Erythroblast (primary cell): ENCODE results near the gene SLC29A2.

ENCODE experiments used
- DNase-seq, 2 experiments: peaks; one replicate each; lab custom pipeline; 2025; lab: John Stamatoyannopoulos, UW
- GATA1 ChIP-seq: IDR thresholded peaks from 2 replicates; pipeline ENCODE4 v1.6.1; 2011; ENCODE audit warnings: low read depth, mild to moderate bottlenecking, control low read depth, low read length, moderate library complexity
- POLR2A ChIP-seq: IDR thresholded peaks from 2 replicates; pipeline ENCODE4 v1.6.1; 2011; ENCODE audit warnings: mild to moderate bottlenecking, low read length

Gene SLC29A2

DNA sequence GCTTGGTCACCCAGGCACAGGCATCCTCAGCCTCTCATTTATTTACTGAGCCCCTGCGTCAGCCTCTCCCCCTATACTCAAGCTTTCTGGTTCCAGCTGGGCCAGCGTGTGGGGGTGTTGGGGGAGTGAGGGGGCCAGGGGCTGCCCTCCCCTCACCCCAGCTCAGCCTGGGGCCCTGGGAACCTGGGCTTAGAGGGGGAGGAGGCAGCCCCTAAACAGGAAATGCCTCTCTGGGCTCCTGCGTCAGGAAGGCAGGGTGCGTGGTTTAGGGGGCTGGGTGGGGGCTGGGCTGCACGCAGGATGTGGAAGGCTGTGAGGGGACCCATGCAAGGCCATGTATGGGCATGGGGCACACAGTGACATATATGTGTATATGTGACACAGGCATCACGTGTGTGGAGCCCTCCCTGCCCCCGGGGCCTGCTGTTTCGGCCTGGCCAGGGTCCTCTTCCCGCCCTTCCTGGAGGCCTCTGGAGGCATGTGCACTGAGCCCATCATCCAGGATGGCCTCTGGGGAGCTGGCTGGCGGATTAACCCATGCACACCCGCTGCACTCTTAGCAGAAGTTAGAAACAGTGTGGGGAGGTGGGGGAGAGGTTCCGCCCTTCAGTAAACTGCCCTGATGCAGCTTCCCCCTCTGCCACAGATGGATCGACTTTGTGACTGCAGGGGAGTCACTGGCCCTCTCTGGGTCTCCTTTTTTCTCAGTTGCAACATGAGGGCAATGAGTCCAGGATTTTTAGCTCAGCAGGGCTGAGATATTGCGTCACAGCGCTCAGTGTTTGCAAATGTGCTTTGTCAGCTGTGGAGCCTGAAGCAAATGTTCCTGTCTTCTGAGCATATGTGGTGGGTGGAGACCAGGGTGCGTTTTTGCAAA lies 53.6 kb downstream of the SLC29A2 start:
- no peak for TF ChIP-seq GATA1
- no peak for TF ChIP-seq POLR2A
- peak in 1 of 2 experiments; percentile 50 for DNase-seq

DNA sequence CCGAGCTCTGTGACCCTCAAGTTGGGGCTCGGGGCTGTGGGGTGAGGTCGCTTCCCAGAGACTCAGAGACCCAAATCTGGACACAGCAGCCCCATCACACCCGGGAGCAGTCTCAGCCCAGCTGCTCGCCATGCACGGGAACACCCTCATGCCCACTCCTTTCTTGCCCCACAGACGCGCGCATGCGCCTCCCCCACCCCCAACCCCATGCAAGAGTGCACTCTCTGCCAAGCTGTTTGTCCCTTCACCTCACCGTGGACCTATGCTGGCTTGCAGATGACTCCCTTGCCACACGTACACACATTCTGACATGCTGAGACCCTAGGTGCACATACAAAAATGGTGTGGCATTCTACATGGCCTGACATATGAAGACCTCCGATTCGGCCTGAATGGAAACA lies 54.2 kb downstream of the SLC29A2 start:
- DNase-seq, result no peak
- TF ChIP-seq GATA1 (no peak), POLR2A (no peak)

DNA sequence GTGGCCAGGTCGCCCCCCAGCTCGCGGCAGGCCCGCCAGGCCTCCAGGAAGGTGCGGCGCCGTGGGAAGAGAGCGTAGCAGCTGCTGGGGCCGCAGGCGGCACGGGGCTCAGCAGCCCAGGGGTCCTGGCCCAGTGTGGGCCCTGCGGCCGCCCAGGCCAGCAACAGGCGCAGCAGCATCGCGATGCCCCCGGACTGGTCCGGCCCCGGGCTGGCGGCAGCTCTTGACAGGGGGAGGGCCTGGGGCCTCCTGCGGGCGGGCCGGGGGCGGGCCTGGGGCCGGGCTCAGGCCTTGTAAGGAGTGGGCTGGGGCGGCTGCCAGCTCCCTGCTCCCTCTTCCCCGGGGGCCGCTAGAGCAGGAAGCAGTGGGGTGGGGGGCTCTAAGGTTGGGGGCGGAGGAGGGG lies 54.7 kb downstream of the SLC29A2 start, which contains the start of gene CD248:
CD248 (minus strand) TSS at position 196 of the 403 bp plus-strand sequence; CDS start at position 179, 17 bp downstream.
- no peak for DNase-seq
- TF ChIP-seq POLR2A, result no peak
- TF ChIP-seq GATA1, result no peak

DNA sequence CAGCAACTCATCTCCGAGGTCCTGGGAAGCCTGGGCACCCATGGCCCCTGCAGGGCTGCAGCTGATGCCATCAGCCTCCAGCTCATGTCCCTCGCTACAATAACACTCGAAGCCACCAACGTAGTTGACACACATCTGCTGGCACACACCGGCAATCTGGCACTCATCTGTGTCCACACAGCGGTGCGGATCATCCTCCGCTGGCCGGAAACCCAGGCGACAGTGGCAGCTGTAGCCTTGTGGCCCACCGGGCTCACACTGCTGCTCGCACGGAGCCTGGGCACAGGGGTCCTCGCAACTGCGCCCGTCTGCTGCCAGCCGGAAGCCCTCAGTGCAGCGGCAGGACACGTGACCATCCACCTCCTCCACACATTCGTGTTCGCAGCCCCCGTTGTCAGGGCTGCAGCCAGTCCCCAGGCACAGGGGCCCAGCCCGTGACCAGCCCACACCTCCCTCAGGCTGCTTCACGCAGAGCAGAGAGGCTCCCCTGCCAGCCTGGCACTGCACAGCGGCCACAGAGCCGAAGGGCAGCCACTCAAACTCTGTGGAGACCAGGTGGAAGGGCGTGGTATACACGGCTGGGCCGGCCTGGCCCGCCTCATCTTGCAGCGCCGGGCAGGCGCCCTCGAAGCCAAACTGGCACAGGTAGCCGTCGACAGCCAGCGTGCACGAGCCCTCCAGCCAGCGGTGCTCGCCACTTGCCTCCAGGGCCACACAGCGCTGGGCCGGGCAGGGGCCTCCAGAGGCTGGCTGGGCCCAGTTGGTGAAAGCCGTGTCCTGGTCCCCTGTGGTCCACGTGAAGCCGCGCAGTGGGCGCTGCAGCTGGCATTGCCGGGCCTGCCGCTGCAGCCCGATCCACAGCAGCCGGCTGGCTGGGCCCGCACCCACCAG lies 55.4 kb downstream of the SLC29A2 start:
- TF ChIP-seq GATA1 (no peak), POLR2A (no peak)
- no peak for DNase-seq

DNA sequence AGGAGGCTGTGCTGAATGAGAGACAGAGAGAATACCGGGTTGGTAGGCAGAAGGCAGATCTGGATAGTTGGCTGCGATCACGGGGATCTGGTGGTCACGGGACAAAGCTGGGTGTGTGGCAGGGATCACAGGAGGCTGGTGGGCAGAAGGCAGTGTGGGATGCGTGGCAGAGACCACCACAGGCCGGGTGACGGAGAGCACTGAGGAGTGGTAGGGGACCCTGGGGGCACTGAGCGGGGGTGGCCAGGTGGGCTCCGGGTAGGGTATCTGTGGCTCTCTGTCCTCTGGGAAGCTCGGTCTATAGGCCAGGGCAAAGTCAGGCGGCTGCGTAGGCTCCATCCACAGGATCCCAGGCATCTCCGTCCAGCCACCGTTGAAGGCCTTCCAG lies 56.1 kb downstream of the SLC29A2 start:
- TF ChIP-seq POLR2A (no peak), GATA1 (no peak)
- DNase-seq, result no peak

DNA sequence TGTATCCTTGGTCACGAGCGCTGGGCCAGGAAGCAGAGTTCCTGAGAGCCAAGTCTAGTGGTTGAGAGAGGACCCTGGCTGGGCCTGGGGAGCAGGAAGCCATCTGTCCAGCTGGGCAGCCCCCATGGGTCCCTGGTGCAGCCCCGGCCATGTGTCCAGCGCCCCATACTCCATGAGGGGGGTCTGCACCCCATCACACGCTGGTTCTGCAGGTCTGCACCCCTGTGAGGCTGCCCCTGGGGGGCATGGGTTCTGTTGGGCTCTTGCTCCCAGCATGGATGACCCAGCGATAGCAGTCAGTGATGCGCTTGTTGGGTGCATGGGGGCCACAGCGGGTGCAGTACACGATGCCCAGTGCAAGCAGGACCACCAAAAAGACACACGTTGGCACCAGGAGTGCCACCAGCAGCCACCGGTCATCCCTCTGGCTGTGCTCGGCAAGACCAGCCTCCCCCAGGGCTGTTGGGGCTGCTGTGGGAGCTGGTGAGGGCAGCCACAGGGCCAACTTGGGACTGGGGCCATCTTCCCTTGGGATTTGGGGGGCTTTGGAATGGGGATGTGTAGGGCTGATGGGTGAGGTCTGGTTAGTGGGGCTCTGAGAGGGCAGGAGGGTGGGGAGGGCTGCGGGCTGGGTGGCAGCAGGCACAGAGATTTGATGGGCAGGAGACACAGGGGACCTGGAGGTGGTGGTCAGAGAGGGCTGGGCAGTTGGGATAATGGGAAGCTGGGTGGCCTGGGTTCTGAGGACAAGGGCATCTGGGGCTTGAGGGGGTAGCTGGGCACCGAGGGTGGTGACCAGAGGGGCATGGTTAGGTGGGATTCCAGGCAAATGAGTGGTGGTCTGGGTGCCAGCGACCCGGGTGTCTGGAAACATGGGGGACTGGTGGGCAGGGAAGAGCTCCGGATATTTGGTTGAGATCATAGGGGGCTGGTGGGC lies 56.7 kb downstream of the SLC29A2 start:
- no peak for DNase-seq
- TF ChIP-seq POLR2A (no peak), GATA1 (no peak)

DNA sequence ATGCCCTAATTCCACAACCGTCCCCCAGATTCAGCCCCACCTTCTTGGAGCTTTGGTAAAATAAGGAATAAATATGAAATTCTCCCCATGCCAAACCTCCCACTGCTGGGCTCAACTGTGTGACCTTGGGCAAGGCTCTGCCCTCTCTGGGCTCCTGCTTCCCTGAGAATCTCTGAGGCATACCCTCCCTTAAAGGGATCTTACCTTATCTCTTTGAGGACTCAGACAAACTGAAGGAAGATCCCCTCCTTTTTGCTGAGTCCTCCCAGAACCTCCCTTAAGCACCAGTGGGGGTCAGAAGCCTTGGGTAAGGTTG lies 57.4 kb downstream of the SLC29A2 start:
- no peak for DNase-seq
- TF ChIP-seq GATA1 (no peak), POLR2A (no peak)

DNA sequence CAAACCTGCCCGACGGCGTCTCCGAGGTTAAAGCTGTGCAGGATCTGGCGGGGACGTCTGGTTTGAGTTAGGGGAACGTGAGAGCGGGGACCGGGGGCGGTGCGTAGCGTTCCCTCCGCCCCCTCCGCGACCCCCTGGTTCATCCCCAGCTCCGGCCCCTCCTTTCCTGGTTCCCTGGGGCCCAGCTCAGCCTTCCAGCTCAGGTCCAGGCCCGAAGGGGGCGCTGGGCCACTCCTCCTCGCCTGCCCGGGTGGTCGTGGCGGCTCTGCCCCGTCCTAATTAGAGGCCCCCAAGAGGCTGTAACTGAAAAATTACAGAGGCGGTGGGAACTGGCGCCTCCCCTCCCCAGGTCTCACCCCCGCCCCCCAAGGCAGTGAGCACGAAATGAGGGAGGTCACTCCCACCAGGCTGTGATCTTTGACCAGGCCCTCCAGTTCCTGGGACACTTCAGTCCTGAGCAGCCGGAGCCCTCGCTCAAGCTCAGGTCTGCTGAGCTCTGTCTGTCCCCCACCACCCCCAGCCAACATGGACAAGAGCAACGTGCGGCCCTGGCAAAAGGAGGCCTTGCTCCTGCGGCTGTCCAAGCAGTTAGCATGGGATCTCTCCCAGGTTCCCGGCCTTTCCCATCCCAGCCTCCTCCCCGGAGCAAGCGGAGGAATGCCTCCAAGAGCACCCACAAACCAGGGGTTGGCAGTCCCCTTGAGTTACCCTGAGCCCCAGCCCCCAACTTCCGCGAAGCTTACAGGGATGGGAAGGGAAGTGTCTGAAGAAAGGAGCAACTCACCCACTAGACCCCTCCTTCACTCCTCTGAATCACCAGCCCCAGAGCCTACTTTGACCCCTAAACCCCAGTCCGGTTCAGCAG lies 58.0 kb downstream of the SLC29A2 start:
- DNase-seq, result no peak
- TF ChIP-seq POLR2A (no peak), GATA1 (no peak)

DNA sequence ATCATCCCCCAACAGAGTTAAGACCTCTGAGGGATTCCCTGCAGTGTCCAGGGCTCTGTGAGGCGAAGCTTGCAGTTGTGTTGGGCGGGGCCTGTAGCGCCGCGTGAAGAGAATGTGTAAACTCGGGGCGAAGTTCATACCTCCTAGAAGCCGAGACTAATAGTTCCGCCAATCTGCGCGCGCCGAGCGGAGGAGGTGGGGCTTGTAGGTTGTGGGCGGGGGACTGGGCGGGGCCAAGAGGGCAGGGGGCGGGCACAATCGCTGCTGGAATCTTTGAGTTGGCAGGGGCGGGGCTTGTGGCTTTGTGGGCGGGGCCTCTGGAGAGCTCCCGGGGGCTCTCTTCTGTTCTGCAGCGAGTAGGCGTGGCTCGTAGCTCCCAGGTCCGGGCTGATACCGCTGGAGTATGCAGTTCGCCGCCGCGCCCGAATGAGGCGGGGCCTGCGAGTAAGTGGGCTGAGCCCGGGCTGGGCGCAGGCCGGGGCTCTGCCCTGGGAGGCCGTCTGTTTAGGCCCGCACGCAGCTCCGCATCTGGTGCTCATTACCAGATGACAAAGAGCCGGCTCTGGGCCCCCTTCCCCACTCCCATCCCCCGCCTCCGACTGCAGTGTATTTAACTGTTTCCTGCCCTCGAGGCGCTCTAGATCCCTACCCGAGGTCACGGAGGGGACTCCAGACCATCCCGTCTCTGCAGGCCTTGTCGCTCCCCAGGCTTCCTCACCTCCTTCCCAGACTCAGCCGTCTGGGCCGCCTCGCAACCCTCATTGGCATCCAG lies 58.8 kb downstream of the SLC29A2 start:
- no peak for TF ChIP-seq GATA1
- TF ChIP-seq POLR2A, result no peak

More for the DNA sequence above, 58.8 kb downstream of the SLC29A2 start:
- DNase-seq, result peak; percentile 99 to 100
